GM19372 (cell line): ENCODE measurements around the gene SETBP1.

Experiments used
- ATAC-seq: cut with Tn5 transposase; IDR thresholded peaks from one replicate; pipeline ENCODE4 v1.9.1; 2021; ENCODE audit warnings: mild to moderate bottlenecking, low read depth, moderate library complexity; ENCODE audit not compliant: unreplicated experiment

SETBP1 gene

GRCh38 chr18:44889111-44889510, 208.4 kb downstream of the SETBP1 start:
- ATAC-seq = no peak

- no peak for ATAC-seq
Measured at GRCh38 chr18:44893045-44893706, 212.5 kb downstream of the SETBP1 start.

GRCh38 chr18:44893966-44894365, 213.3 kb downstream of the SETBP1 start:
- ATAC-seq = no peak

GRCh38 chr18:44895176-44895798, 214.6 kb downstream of the SETBP1 start:
- no peak for ATAC-seq

GRCh38 chr18:44896846-44897245, 216.2 kb downstream of the SETBP1 start:
- no peak for ATAC-seq

- ATAC-seq = no peak
Measured at GRCh38 chr18:44897411-44897810, 216.7 kb downstream of the SETBP1 start.

- no peak for ATAC-seq
Measured at GRCh38 chr18:44897816-44898215, 217.1 kb downstream of the SETBP1 start.

GRCh38 chr18:44898498-44898897, 217.8 kb downstream of the SETBP1 start:
- ATAC-seq = no peak

GRCh38 chr18:44899832-44900231, 219.1 kb downstream of the SETBP1 start:
- no peak for ATAC-seq

GRCh38 chr18:44900627-44901026, 219.9 kb downstream of the SETBP1 start:
- no peak for ATAC-seq

GRCh38 chr18:44901283-44901682, 220.6 kb downstream of the SETBP1 start:
- ATAC-seq = no peak

- ATAC-seq = no peak
Measured at GRCh38 chr18:44903327-44903726, 222.6 kb downstream of the SETBP1 start.

- no peak for ATAC-seq
Measured at GRCh38 chr18:44904768-44905167, 224.1 kb downstream of the SETBP1 start.

- ATAC-seq = peak; percentile 77
Measured at GRCh38 chr18:44909191-44909719, 228.6 kb downstream of the SETBP1 start.

GRCh38 chr18:44911260-44911659, 230.6 kb downstream of the SETBP1 start:
- ATAC-seq = no peak

- no peak for ATAC-seq
Measured at GRCh38 chr18:44911773-44912172, 231.1 kb downstream of the SETBP1 start.

- ATAC-seq = no peak
Measured at GRCh38 chr18:44912740-44913478, 232.2 kb downstream of the SETBP1 start.

GRCh38 chr18:44914028-44914427, 233.3 kb downstream of the SETBP1 start:
- ATAC-seq = no peak

GRCh38 chr18:44915213-44915612, 234.5 kb downstream of the SETBP1 start:
- no peak for ATAC-seq

GRCh38 chr18:44915661-44916060, 235.0 kb downstream of the SETBP1 start:
- no peak for ATAC-seq

- no peak for ATAC-seq
Measured at GRCh38 chr18:44916429-44917207, 235.9 kb downstream of the SETBP1 start.
